ENCODE measurements around the gene XPO6.

- TF ChIP-seq CTCF (IDR thresholded peaks at IDR 0.05), result no peak
- TF ChIP-seq POLR2A (IDR thresholded peaks at IDR 0.05), result no peak
Observed at GRCh38 chr16:28182801-28183200, 29.0 kb downstream of the XPO6 start.
